GM20431 (cell line): ENCODE data around the gene INTS11.
"Not testable (repeated sequence)": the region's sequence is repeated elsewhere in the genome, so short reads cannot be mapped to it uniquely, and the experiment has no call there.

ENCODE experiments used
- in situ Hi-C: fragments of 300-500 bp; cut with MseI, MboI; formaldehyde crosslinking; loops from one replicate; pipeline ENCODE4 v1.15.0; 2020; ENCODE audit warnings: low sequenced_read_pairs; ENCODE audit not compliant: unreplicated experiment

INTS11 gene

DNA sequence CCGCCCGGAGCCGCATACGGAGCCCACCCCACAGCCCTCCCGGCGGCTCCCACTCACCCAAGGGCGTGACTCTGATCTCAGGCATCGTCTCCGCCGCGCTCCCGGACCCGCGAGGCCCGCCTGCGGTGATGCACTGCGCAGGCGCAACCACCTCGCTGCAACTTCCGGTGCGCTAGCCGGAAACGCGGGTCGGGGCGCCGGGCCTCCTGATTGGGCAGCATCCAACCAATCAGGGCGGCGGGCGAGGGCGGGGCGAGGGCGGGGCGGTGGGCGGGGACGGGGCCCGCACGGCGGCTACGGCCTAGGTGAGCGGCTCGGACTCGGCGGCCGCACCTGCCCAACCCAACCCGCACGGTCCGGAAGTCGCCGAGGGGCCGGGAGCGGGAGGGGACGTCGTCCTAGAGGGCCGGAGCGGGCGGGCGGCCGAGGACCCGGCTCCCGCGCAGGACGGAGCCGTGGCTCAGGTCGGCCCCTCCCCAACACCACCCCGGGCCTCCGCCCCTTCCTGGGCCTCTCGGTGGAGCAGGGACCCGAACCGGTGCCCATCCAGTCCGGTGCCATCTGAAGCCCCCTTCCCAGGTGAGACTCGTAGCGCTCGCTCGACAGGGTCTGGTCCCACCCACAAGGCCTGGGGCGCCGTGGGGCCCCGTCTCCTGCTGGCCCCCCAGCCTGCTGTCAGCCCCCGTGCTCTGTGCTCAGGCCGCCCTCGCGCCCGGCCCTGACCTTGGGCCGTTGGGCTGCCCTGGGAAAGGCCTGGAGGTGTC lies at the start of gene INTS11, which contains the start of gene CPTP:
Gene INTS11 (minus strand): TSS at position 137 of the 764 bp plus-strand sequence. CDS start 52 bp downstream, at position 85.
Gene CPTP (plus strand): TSS at position 279 of the 764 bp plus-strand sequence. CDS start 2,109 bp downstream, outside the sequence.
- in situ Hi-C loops: no loop called here

DNA sequence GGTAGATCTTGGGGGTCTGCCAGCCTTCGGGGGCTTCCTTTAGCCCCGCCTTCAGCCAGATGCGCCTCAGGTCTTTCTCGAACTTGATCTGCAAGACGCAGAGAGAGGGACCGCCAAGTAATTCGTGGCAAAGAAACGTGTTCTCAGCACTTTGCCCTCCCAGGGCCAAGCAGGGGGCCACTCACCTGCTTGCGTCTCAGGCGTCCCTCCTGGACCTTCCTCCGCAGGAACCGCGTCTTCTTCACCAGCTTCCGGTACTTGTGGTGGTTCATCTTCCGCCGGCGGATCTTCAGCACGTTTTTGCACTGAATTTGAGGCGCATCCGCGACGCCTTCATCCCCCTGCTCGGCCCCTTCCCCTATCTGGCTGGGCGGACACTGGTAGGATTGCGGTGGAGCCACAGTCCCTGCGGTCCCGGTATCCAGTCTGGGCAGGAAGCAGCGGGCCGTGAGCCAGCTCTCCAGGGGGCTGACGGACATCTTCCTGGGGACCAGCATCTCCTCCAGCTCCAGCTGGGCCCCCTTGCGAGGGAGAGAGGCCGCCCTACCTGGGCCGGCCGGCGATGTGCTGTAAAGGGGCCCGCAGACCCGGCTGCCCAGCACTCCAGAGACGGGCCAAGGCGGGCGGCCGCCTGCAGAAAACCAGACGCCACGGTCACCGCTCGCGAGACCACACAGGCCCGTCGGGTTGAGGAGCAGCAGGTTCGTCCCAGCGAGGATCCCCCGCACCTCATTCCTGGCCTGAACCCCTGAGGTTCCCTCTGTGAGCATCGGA lies 49.5 kb upstream of the INTS11 start:
- in situ Hi-C loops: no loop called here

DNA sequence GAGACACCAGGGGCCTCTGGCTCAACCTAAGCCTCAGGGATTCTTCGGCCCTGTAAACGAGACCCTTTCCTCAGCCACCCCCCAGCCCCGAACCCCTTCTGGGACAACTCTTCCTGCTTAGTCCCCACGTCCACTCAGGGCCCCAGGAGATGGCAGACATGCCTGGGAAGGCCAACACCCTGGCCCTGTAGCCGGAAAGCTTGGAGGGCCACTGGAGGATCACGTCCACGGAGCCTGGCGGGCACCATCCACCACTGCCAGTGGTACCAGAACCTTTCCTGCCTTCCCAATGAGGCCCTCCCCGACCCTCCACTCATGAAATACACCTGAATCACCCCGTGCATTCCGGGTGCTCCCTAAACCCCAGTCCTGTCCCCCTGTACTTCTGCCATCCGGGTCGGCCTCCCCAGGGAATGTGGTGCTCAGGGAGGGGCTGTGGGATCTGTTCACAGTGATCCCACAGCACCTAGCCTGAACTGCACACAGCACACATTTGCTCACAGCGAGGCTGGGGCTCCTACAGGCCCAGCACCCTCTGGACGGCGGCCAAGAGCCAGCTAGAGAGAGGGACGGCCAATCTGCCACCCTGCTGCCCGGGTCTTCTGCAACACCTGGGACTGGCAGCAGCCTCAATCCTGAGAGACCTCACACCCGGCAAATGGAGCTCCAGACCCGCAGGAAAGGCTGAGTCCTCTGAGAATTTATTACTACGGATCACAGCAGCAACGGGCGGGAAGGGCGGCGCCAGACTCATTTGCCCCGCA lies 48.8 kb upstream of the INTS11 start:
- in situ Hi-C loops: no loop called here

DNA sequence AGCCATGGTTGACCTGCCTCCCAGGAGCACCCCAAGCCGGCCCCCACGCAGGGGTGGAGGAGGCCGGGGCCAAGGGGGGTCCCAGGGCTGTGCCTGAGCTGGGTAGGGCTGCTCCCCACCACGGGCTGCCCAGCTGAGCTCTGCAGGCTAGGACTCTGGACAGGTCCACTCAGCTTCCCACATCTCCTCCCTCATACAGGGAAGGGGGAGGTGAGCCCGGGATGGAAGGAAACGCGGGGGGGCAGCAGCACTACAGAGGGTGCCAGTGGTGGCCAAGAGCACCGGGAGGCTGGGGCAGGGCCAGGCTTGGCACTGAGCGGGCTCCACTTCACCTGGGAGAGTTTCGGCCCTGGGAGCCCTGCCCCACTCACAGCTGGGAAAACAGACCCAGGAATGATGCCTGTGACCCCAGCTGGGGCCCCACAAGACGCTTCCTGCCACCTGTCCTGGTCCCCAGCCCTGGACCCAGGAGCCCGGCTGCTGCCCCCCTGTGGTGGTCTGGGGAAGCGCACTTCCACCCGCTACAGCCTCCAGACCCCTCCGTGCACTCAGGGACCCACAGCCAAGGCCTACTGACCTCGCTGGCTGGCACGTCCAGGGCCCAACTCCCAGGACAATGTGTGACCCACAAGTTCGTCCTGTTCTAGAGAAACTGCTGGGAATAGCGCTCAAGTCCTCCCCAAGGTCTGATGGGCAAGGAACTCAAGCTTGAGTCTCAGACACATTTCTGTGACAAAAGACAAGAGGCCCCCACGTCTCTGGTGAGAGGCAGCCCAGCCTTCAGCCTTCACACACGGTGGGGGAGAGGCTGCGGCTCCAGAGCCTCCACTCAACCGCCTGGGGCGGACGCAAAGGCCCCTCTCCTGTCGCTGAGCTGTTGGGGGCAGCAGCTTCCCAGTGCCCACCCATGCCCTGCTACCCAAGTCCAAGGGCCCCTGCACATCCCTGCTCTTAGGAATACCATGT lies 47.6 kb upstream of the INTS11 start:
- in situ Hi-C loops: no loop called here

DNA sequence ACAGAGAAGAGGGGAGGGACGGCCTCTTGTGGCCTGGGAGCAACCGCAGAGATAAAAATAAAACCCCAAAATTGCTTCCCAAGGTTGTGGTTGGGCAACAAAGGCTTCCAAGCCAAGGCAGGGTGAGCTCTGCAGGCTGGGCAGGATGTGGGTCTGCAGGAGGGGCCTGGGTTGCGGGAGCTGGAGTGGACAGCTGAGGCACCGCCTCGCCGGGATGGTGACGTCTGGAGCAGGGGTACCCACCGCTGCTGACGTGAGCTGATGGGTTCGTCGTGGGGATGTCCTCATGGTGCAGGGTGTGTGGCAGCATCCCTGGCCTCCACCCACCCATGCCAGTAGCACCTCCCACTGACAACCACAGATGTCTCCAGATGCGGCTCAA lies 46.9 kb upstream of the INTS11 start:
- in situ Hi-C loops: no loop called here

DNA sequence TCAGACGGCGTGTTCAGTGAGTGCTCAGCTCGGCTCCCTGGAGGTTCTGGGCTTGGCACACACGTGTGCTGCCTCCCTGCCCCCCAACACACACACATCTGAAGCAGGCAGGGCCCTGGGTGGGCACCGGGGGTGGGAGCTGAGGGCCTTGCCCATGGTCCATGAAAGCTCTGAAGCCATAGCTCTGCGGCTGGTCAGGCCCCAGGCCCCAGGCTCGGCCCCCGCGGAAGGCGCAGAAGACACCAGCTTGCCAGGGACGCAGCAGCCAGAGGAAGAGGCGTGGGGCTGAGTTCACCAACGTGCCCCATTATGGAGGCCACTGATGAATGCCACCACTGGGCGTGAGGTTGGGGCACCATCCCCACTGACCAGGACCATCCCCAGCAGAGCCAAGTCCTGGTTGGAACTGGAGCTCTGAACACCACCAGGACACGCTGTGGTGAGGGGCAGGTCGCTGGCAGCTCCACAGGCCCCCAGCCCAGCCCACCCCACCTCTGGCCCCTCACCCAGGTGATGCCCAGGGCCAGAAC lies 46.4 kb upstream of the INTS11 start:
- in situ Hi-C loops: no loop called here

DNA sequence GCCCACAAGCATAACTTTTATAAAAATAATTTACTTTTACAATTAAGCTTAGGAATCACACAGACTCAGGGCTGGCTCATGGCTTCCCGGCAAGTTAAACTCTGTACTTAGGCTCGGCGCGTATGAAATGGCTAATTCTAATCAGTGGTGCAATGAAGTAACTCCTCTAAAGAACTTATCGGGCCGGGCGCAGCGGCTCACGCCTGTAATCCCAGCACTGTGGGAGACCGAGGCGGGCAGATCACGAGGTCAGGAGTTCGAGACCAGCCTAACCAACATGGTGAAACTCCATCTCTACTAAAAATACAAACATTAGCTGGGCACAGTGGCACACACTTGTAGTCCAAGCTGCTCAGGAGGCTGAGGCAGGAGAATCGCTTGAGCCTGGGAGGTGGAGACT lies 45.6 kb upstream of the INTS11 start:
- in situ Hi-C loops: not testable (repeated sequence)

DNA sequence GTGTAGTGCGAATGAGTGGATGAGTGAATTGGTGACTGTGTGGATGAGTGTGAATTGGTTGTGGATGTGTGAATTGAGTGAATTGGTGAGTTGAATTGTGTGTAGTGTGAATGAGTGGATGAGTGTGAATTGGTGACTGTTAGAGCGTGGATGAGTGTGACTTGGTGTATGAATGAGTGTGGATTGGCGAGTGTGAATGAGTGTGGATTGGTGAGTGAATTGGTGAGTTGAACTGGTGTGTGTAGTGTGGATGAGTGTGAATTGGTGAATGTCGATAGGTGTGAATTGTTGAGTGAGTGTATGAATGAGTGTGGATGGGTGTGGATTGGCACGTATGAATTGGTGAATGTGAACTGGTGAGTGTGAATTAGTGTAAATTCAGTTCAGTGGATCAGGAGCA lies 42.9 kb upstream of the INTS11 start:
- in situ Hi-C loops: no loop called here

DNA sequence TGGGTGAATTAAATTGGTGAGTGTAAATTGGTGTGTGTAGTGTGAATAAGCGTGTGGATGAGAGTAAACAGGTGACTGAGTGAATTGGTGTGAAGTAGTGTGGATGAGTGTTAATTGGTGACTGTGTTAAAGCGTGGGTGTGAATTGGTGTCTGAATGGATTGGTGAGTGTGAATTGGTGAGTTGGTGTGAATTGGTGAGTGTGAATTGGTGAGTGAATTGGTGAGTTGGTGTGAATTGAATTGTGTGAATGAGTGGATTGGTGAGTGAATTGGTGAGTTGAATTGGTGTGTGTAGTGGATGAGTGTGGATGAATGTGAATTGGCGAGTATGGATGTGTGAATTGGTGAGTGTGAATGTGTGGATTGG lies 42.2 kb upstream of the INTS11 start:
- in situ Hi-C loops: no loop called here

DNA sequence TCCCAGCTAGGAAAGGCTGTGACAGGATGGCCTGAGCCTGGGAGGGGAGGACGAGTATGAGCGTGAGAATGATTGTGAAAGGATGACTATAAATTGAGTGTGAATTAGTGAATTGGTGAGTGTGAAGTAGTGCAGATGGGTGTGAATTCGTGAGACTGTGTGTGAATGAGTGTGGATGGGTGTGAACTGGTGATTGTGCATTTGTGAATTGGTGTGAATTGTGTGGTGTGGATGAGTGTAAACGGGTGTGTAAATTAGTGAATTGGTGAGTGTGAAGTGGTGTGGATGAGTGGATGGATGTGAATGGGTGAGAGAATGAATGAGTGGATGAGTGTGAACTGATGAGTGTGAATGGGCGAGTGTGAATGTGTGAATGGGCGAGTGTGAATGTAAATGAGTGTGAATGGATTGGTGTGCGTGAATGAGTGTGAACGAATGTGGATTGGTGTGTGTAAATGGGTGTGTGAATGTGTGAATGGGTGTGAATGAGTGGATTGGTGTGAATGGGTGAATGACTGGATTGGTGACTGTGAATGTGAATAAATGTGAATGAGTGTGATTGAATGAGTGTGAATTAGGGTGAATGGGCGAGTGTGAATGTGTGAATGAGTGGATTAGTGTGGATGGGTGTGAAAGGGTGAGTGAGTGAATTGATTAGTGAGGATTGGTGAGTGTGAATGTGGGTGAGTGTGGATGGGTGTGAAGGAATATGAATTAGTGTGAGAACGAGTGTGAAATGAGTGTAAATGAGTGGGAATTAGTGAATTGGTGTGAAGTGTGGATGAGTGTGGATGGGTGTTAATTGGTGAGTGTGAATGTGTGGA lies 41.6 kb upstream of the INTS11 start:
- in situ Hi-C loops: no loop called here

DNA sequence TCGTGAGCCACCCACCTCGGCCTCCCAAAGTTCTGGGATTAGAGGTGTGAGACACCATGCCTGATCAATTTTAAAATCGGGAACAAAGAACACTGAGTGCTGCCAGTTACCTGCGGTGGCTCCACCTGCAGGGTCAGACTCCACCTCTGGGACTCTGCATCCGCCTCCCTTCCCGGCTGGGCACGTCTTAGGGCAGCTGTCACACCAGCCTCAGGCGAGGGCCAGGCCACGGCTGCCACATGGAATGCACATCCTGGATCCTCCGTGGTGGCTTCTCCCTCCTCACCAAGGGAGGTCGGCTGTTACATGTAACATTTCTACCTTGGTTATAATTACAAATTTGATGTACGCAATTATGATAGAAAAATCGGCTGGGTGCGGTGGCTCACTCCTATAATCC lies 39.8 kb upstream of the INTS11 start:
- in situ Hi-C loops: no loop called here

DNA sequence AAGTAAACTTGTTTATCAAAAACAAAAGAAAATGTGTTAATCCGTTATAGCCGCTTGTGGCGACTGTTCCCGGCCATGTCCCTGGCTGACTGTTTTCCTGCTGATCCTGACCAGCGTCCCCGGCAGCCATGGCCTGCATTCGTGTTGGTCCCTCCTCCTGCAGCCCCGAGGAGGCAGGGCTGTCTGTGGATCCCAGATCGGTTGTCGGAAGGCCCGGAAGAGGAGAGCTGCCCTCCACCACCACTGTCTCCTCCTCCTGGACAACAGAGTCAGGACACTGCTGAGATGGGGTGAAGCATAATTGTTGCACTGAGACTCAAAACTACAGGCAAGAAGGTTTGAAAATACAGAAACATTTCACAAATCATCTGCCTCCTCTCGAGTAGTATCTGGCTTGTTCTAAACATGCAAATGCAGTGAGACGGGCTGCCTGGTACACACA lies 37.5 kb upstream of the INTS11 start:
- in situ Hi-C loops: no loop called here

DNA sequence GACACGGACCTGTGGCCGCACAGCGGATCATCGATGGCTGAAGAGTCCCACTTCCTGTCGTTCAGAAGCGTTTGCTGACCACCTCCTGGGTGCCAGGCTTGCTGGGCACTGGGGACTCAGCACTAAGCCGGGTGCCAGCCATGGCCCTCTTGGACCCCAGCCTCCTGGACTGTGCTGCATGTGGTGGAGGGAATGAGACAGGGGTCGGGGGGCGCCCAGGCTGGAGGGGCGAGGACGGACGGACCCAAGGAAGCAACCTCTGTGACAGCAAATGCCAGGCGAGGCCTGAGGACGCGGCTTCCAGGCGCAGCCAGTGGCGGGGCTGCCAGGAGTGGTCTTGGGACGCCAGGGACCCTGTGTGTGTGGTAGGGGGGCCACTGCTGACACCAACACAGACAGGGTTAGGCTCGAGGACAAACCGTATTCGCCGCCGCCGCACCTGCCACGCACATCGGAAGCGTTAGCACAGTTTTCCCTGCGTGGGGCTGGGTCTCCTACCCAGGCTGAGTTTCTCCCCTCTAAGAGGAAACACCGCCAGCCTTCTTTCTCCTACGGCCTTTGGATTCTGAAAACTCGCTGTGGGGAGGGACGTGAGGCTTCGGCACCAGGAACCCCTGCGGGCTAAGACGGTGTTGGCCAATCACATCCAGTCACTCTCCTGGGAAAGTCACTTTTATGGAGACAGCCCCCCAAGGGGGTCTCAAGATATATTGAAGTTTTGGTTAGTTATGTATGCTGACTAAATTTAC lies 36.9 kb upstream of the INTS11 start:
- in situ Hi-C loops: no loop called here

DNA sequence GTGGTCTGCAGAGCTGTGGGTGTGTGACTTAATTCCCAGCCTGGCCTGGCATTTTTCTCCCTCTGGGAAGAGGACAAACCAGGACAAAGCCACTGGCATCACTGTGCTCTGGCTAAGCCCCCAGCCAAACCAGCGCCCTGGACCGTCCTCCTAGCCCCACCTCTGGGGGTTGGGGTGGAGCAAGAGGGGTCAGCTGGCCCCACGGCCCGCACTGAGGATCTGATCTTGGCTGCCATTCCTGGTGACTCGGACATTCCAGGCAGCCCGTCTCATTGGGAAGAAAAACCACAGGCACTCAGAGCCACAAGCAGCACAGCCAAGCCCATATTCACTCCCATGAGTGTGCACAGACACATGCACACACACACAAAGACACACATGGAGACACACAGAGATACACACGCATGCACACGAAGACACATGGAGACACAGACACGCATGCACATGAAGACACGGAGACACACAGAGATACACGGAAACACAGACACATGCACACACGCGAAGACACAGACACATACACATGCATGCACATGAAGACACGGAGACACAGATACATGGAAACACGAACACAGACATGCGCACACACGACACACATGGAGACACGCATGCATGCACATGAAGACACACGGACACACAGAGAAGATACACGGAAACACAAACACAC lies 36.2 kb upstream of the INTS11 start:
- in situ Hi-C loops: no loop called here

DNA sequence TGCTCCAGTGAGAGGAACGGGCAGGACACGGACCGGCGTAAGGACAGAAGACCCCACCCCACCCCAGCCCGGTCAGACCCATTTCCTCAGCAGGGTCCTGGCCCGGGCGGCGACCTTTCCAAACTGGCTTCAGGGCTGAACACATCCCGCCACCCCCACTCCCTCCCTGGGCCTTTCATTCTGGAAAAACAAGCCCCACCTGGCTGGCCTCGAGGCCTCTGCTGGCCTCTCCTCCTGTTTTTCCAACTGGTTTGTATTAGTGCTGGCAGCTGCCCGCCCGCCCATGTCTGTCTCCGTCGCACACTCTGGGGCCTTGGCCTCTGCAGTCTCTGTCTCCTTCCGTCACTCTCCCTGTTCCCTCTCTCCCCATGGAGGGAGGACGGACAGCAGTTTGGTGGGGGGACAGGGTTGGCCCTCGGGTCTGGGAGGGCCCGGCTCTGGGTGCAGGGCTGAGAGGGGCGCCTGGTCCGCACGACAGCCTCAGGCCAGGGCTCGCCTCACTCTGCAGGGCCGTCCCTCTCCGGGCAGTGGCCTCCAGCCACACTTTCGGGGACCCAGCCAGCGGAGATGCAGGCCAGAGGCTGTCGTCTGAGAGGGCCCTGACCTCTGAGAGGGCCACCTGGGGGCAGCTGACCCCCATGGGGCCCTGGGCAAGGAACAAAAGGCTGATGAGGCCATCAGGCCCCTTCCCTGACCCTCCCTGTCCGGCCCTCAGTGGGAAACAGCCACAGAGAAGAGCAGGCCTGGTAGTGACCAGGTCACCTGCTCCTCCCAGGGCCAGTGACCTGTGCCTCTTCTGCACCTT lies 35.4 kb upstream of the INTS11 start:
- in situ Hi-C loops: no loop called here

DNA sequence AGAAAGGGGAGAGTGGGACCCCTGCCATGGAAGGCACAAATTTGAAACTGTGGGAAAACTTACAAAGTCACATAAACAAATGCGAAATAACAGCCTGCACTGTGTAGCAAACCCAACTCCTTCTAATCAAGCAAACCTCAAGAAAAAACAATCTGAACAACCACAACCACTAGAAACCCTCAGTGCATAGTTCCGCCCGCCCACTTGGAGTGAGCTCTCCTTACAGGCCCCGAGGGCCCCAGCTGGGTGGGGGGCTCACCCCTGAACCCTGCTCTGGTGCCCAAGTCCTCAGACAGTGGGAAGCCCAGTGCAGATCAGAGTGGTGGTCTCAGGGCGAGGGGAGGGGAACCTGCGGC lies 34.8 kb upstream of the INTS11 start:
- in situ Hi-C loops: no loop called here
